Measurements from ENCODE around the gene SCAPER. TPM values are rescaled to one million over a fixed set of nuclear protein-coding genes. Genes with fewer than 3 reads are reported as not detected.

Gene SCAPER
- total and polyA plus RNA-seq, 2 of the 4 experiments (the other 2 are of a cell fraction) = 2.9 to 9.7 TPM

DNA sequence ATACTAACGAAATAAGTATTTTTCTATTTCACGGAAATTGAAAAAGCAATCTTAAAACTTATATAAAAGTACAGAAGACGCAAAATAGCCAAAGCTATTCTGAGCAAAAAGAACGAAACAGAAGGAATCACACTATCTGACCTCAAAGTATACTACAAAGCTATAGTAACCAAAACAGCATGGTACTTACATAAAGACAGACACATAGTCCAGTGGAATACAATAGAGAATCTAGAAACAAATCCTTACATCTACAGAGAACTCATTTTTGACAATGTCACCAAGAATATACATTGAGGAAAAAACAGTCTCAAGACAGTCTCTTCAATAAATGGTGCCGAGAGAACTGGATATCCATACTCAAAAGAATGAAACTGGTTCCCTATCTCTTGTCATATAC, 322.6 kb downstream of the SCAPER start:
- Histone ChIP-seq H3K56ac (ENCODE audit: extremely low read depth, insufficient read depth, low read length) (no peak overlapping the region), H3K4me2 (ENCODE audit: low read depth, low read length) (no peak overlapping the region), H3K4me3 (ENCODE audit: insufficient read depth, low read depth, low read length) (no peak overlapping the region), H3K14ac (replicated peaks; ENCODE audit: low read depth, low read length) (no peak overlapping the region), H3K27ac (ENCODE audit: insufficient read depth, low read length) (no peak overlapping the region), H3K9ac (ENCODE audit: low read depth, low read length) (no peak overlapping the region), H2AFZ (replicated peaks; ENCODE audit: low read length, poor library complexity) (no peak overlapping the region), H2BK120ac (ENCODE audit: low read depth, low read length) (no peak overlapping the region), H2BK20ac (ENCODE audit: low read depth, low read length) (no peak overlapping the region), H3K23ac (ENCODE audit: low read depth, low read length) (no peak overlapping the region), H3K79me1 (ENCODE audit: low read depth in 1 of 2, low read length in 2 of 2) (no peaks in the 10 kb centered on the region), H2BK15ac (ENCODE audit: low read depth, low read length) (no peak overlapping the region), H4K8ac (ENCODE audit: low read depth in 2 of 2, low read length in 2 of 2) (no peak overlapping the region), H4K91ac (ENCODE audit: insufficient read depth, low read depth, low read length) (no peak overlapping the region), H4K5ac (ENCODE audit: low read depth, low read length) (no peak overlapping the region), H3K9me3 (ENCODE audit: control insufficient read depth, insufficient read depth, low read length) (no peaks in the 10 kb centered on the region), H3K36me3 (ENCODE audit: control insufficient read depth, insufficient read depth, low read length) (no peaks in the 10 kb centered on the region), H3K4ac (ENCODE audit: low read depth, low read length) (no peak overlapping the region), H3K27me3 (ENCODE audit: control insufficient read depth, insufficient read depth, low read length) (no peaks in the 10 kb centered on the region), H3K4me1 (ENCODE audit: control insufficient read depth, insufficient read depth, low read length) (no peaks in the 10 kb centered on the region), H2AK5ac (ENCODE audit: low read depth, low read length) (no peak overlapping the region), H3K9me1 (ENCODE audit: insufficient read depth, low read length) (no peaks in the 10 kb centered on the region), H2AK9ac (replicated peaks; ENCODE audit: low read depth, low read length, poor library complexity) (no peak overlapping the region), H4K20me1 (ENCODE audit: insufficient read depth, low read length) (no peaks in the 10 kb centered on the region), H2BK5ac (ENCODE audit: low read depth, low read length, poor library complexity, severe bottlenecking) (no peak overlapping the region), H3K18ac (ENCODE audit: low read depth, low read length) (no peak overlapping the region)
- TF ChIP-seq RFX5 (IDR thresholded peaks at IDR 0.05; ENCODE audit: low read depth, low read length) (no peak), BHLHE40 (IDR thresholded peaks at IDR 0.05; ENCODE audit: low read depth, low read length) (no peak), NFE2L2 (IDR thresholded peaks at IDR 0.05; ENCODE audit: low read depth, low read length) (no peak)
- TF ChIP-seq, protein P1, sequence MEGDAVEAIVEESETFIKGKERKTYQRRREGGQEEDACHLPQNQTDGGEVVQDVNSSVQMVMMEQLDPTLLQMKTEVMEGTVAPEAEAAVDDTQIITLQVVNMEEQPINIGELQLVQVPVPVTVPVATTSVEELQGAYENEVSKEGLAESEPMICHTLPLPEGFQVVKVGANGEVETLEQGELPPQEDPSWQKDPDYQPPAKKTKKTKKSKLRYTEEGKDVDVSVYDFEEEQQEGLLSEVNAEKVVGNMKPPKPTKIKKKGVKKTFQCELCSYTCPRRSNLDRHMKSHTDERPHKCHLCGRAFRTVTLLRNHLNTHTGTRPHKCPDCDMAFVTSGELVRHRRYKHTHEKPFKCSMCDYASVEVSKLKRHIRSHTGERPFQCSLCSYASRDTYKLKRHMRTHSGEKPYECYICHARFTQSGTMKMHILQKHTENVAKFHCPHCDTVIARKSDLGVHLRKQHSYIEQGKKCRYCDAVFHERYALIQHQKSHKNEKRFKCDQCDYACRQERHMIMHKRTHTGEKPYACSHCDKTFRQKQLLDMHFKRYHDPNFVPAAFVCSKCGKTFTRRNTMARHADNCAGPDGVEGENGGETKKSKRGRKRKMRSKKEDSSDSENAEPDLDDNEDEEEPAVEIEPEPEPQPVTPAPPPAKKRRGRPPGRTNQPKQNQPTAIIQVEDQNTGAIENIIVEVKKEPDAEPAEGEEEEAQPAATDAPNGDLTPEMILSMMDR (conservative IDR thresholded peaks at IDR 0.05; ENCODE audit: low read depth, low read length) = no peak
- no CpG with 5 or more reads among the region's 5 CpGs for WGBS, 2 experiments (ENCODE audit: extremely low coverage in 2 of 2, insufficient read length in 1 of 2)
- POLR2A ChIA-PET (ENCODE audit: unreplicated experiment) = no interaction called here
- dilution Hi-C loops (cut with HindIII; ENCODE audit: low sequenced_read_pairs, unreplicated experiment) = no loop called here
- in situ Hi-C loops (cut with MboI; ENCODE audit: low sequenced_read_pairs) = no loop called here
- no TSS peak for BruUV-seq (replicated peaks)
- intact Hi-C loops (cut with micrococcal nuclease) = no loop called here
- ATAC-seq (ENCODE audit: low read depth) (no peak), DNase-seq (no peak)
- CTCF ChIA-PET = interaction anchor here (0.7 kb wide), 1 partner anchor 10 kb away, joined by 3 read pairs; no protein-coding TSS in a partner anchor
